Adrenal gland (tissue), 12 donors: ENCODE data around the gene KIAA2012. TPM values are rescaled to one million over a fixed set of nuclear protein-coding genes. Genes with fewer than 3 reads are reported as not detected.

Experiments
- DNase-seq, 7 donors: peaks; one replicate each; pipeline ENCODE4 v3.0.0-alpha.2; 2019 to 2020
- H3K27ac ChIP-seq, 5 donors: fragments of 200-600 bp; sonication (generic) in 4 of 5; 1 replicate in 3 of 5; 2 replicates in 2 of 5; pipeline versions ENCODE4 v1.5.1 to v1.8.0; 2016 to 2020; ENCODE audit warnings: mild to moderate bottlenecking in 1 of 5
- H3K27me3 ChIP-seq: fragments of 200-600 bp; 2 replicates; pipeline ENCODE4 v1.8.0; 2021
- H3K36me3 ChIP-seq, 2 donors: fragments of 200-600 bp; replicated peaks in 1 of 2; 1 replicate in 1 of 2; 2 replicates in 1 of 2; pipeline versions ENCODE4 v1.5.1 to v1.8.0; 2018 to 2022
- H3K4me1 ChIP-seq, 2 donors: fragments of 200-600 bp; replicated peaks in 1 of 2; 1 replicate in 1 of 2; 2 replicates in 1 of 2; pipeline versions ENCODE4 v1.5.1 to v1.8.0; 2018 to 2021
- H3K4me3 ChIP-seq, 4 donors: fragments of 200-600 bp; sonication (generic) in 3 of 4; one replicate each; pipeline ENCODE4 v1.5.1; 2016 to 2018
- H3K9me3 ChIP-seq, 3 donors: fragments of 200-600 bp; sonication (generic) in 1 of 3; replicated peaks in 1 of 3; 1 replicate in 2 of 3; 2 replicates in 1 of 3; pipeline versions ENCODE4 v1.5.1 to v1.8.0; 2016 to 2021
- POLR2A ChIP-seq, 2 donors: fragments of 450-650 bp; IDR thresholded peaks; one replicate each; pipeline ENCODE4 v1.6.1; 2017; ENCODE audit warnings: antibody characterized with exemption in 2 of 2, mild to moderate bottlenecking in 2 of 2, moderate library complexity in 1 of 2
- WGBS, 4 donors: extraction: QIAGEN DNeasy Blood & Tissue Kit in 2 of 4; methylation state at CpG; one replicate each; pipeline versions ENCODE4 v1.1.5 to v1.1.7; 2013 to 2017; 5-methylcytosine and 5-hydroxymethylcytosine counted together
- intact Hi-C, 2 donors: fragments of 100-400 bp; cut with DNase I; formaldehyde crosslinking; loops; one replicate each; pipeline versions ENCODE4 v1.14.1 to v1.15.0; 2022 to 2023
- polyA plus RNA-seq, 3 donors: library from polyadenylated mRNA; stranded (reverse); fragments of 200-250 nt in 2 of 3; fragments of 350-450 nt in 1 of 3; fragmentation: Illumina TruSeq in 1 of 3; extraction: RNeasy Lipid Tissue Mini Kit (QIAGEN cat#74804) in 1 of 3; gene quantifications; one replicate each; pipeline ENCODE4 v1.2.3, GENCODE V29; 2013 to 2014
- total RNA-seq, 9 donors: library from RNA; depleted of rRNA in 4 of 9; stranded (reverse); fragments of >200 nt in 4 of 9; fragments of 120-200 nt in 1 of 9; fragmentation: NEBNext Ultra II Directional in 1 of 9; extraction: Animal tissue kit (Norgen Biotek cat#: 25700) in 1 of 9; gene quantifications; one replicate each; pipeline versions ENCODE4 v1.1.0 to v1.2.4, GENCODE V29; 2013 to 2023
- TF ChIP-seq, protein P1 (sequence below), 6 experiments: fragments of 450-650 bp in 4 of 6; fragments of 200-600 bp in 2 of 6; sonication (generic) in 1 of 6; IDR thresholded peaks; 1 replicate in 5 of 6; 2 replicates in 1 of 6; pipeline versions ENCODE4 v1.5.1 to v1.8.0; 2016 to 2021; ENCODE audit warnings: antibody characterized with exemption in 6 of 6, mild to moderate bottlenecking in 2 of 6, moderate library complexity in 1 of 6
- donor health status: healthy with polysubstance abuse.
- donor health status: Bipolar disorder and iron deficiency.
- donor health status: DM: yes; HTN: yes; CAD: no.
- donor health status: DM: no; HTN: no; CAD: no.
- donor health status: DM: no; HTN: no; CAD: no.
- donor health status: DM: yes; HTN: yes; CAD: no.

KIAA2012 gene
- total and polyA plus RNA-seq, 12 donors = 0.09 to 0.16 (median 0.11) TPM; not detected in 9

GRCh38 chr2:202039278-202040078, 33.6 kb upstream of the KIAA2012 start:
- 65 to 79% (median 70%) methylated on average over 13 of the region's 13 CpGs for WGBS, 4 donors
- intact Hi-C loops = no loop called here
- H3K9me3 ChIP-seq = no peaks in the 10 kb centered on the region
- no peak for TF ChIP-seq POLR2A (IDR thresholded peaks at IDR 0.05)
- TF ChIP-seq, protein P1, sequence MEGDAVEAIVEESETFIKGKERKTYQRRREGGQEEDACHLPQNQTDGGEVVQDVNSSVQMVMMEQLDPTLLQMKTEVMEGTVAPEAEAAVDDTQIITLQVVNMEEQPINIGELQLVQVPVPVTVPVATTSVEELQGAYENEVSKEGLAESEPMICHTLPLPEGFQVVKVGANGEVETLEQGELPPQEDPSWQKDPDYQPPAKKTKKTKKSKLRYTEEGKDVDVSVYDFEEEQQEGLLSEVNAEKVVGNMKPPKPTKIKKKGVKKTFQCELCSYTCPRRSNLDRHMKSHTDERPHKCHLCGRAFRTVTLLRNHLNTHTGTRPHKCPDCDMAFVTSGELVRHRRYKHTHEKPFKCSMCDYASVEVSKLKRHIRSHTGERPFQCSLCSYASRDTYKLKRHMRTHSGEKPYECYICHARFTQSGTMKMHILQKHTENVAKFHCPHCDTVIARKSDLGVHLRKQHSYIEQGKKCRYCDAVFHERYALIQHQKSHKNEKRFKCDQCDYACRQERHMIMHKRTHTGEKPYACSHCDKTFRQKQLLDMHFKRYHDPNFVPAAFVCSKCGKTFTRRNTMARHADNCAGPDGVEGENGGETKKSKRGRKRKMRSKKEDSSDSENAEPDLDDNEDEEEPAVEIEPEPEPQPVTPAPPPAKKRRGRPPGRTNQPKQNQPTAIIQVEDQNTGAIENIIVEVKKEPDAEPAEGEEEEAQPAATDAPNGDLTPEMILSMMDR (IDR thresholded peaks at IDR 0.05) = no peak
- peaks cover 5% of the 10 kb centered on the region for H3K27me3 ChIP-seq
- H3K27ac ChIP-seq = no peak overlapping the region
- no peak for DNase-seq
- H3K4me3 ChIP-seq = no peak overlapping the region
- peaks cover 8 to 22% of the 10 kb centered on the region in 2 donors for H3K4me1 ChIP-seq
- no peaks in the 10 kb centered on the region for H3K36me3 ChIP-seq

GRCh38 chr2:202040079-202040844, 32.8 kb upstream of the KIAA2012 start:
- Histone ChIP-seq H3K27ac (no peak overlapping the region), H3K36me3 (no peaks in the 10 kb centered on the region), H3K27me3 (peaks cover 4% of the 10 kb centered on the region), H3K9me3 (no peaks in the 10 kb centered on the region), H3K4me1 (peaks cover 1 to 15% of the 10 kb centered on the region in 2 donors), H3K4me3 (no peak overlapping the region)
- no peak for DNase-seq
- intact Hi-C loops = no loop called here
- 83 to 92% (median 84%) methylated on average over 4 of the region's 4 CpGs for WGBS, 4 donors
- TF ChIP-seq, protein P1 (IDR thresholded peaks at IDR 0.05) = no peak
- TF ChIP-seq POLR2A (IDR thresholded peaks at IDR 0.05) = no peak

- DNase-seq = no peak
- intact Hi-C loops = no loop called here
- H3K9me3 ChIP-seq = no peaks in the 10 kb centered on the region
- H3K4me3 ChIP-seq = no peak overlapping the region
- no peaks in the 10 kb centered on the region for H3K27me3 ChIP-seq
- H3K27ac ChIP-seq = no peak overlapping the region
- TF ChIP-seq, protein P1 (IDR thresholded peaks at IDR 0.05) = no peak
- no peak for TF ChIP-seq POLR2A (IDR thresholded peaks at IDR 0.05)
- H3K36me3 ChIP-seq = no peaks in the 10 kb centered on the region
- H3K4me1 ChIP-seq = peaks cover 0 to 9% of the 10 kb centered on the region in 2 donors
- WGBS, 4 donors = 80 to 93% (median 90%) methylated on average over 5 of the region's 5 CpGs
Observed at GRCh38 chr2:202042444-202042843, 30.6 kb upstream of the KIAA2012 start.

DNA sequence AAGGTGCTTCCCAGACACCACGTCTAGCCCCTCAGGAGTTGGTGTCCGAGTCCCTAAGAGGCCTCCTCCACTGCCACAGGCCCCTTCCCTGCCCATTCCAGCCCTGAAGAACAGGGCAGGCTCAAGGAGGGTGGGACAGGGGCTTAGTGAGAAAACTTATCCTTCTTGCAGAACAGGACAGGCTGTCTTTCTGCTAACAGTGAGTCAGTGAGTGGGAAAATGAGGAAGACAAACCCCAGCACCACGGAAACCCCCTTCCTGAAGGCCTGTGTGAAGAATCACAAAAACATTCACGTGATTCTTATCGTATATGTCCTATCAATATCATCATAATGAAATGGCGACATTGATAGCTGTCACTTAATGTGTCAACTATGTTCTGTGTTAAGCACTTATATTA, 29.6 kb upstream of the KIAA2012 start:
- no peak for DNase-seq
- no peaks in the 10 kb centered on the region for H3K36me3 ChIP-seq
- H3K9me3 ChIP-seq = no peaks in the 10 kb centered on the region
- no peak overlapping the region for H3K27ac ChIP-seq
- no peak overlapping the region for H3K4me3 ChIP-seq
- WGBS, 4 donors = 64 to 91% (median 84%) methylated on average over 6 of the region's 6 CpGs
- intact Hi-C loops = no loop called here
- H3K27me3 ChIP-seq = no peaks in the 10 kb centered on the region
- H3K4me1 ChIP-seq = peaks cover 0 to 9% of the 10 kb centered on the region in 2 donors
- no peak for TF ChIP-seq POLR2A (IDR thresholded peaks at IDR 0.05)
- TF ChIP-seq, protein P1 (IDR thresholded peaks at IDR 0.05) = no peak
